A673 (cell line): Measurements from ENCODE around the gene TENM4.

Source experiments
- EZH2 ChIP-seq: fragments of 200-600 bp; sonication (generic); IDR thresholded peaks from 2 replicates; pipeline ENCODE4 v1.6.1; 2017; ENCODE audit warnings: borderline replicate concordance, low read depth, mild to moderate bottlenecking, mixed read lengths, antibody characterized with exemption, low read length; ENCODE audit not compliant: poor library complexity, severe bottlenecking
- TF ChIP-seq, protein P1 (sequence below): fragments of 300-800, 200-600 bp; sonication (generic); conservative IDR thresholded peaks from 2 replicates; pipeline ENCODE4 v1.5.1; 2017; ENCODE audit warnings: low read depth, mild to moderate bottlenecking, antibody characterized with exemption, low read length, moderate library complexity, mixed read lengths

DNA sequence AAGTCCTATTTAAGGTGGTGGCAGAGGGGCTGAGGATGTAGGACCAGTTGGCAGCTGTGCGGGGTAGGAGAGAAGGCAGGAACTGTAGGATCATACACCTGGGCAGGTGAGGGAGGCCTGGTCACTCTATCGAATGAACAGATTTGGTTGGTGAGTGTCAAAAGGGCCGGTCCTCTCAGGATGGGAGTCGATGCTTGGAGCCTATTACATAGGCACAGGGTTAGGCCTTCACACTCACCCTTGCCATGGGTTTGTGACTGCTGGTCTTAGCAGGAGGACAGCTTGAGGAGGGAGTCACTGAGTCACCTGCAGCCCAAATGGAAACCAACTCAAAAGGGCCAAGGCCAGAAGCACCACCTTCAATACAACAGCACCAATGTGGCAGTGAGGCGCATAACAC lies 786.0 kb downstream of the TENM4 start:
- TF ChIP-seq, protein P1, sequence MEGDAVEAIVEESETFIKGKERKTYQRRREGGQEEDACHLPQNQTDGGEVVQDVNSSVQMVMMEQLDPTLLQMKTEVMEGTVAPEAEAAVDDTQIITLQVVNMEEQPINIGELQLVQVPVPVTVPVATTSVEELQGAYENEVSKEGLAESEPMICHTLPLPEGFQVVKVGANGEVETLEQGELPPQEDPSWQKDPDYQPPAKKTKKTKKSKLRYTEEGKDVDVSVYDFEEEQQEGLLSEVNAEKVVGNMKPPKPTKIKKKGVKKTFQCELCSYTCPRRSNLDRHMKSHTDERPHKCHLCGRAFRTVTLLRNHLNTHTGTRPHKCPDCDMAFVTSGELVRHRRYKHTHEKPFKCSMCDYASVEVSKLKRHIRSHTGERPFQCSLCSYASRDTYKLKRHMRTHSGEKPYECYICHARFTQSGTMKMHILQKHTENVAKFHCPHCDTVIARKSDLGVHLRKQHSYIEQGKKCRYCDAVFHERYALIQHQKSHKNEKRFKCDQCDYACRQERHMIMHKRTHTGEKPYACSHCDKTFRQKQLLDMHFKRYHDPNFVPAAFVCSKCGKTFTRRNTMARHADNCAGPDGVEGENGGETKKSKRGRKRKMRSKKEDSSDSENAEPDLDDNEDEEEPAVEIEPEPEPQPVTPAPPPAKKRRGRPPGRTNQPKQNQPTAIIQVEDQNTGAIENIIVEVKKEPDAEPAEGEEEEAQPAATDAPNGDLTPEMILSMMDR, result no peak
- no peak for TF ChIP-seq EZH2
